GM13977 (cell line): ENCODE data around the gene RUNX3.

Experiments
- DNase-seq: peaks from one replicate; pipeline ENCODE4 v3.0.0; 2012; ENCODE audit warnings: low spot score
- CTCF ChIP-seq: IDR thresholded peaks from 2 replicates; pipeline ENCODE4 v1.5.1; 2012; ENCODE audit warnings: mild to moderate bottlenecking, control low read depth; ENCODE audit not compliant: insufficient read depth; ENCODE audit errors: extremely low read depth, missing control alignments
- in situ Hi-C: fragments of 300-500 bp; cut with MboI; formaldehyde crosslinking; loops from one replicate; pipeline ENCODE4 v1.12.0; 2022; ENCODE audit warnings: low sequenced_read_pairs, low pct_unique_long_range_greater_than_20kb, mixed read lengths, inconsistent platforms; ENCODE audit not compliant: unreplicated experiment

Gene RUNX3

GRCh38 chr1:24897263-24898151 is 32.6 kb downstream of the RUNX3 start:
- no peak for DNase-seq
- in situ Hi-C loops: no loop called here
- TF ChIP-seq CTCF: no peak

GRCh38 chr1:24896596-24897262 is 33.3 kb downstream of the RUNX3 start:
- in situ Hi-C loops: no loop called here
- DNase-seq: no peak
- no peak for TF ChIP-seq CTCF

GRCh38 chr1:24896176-24896575 is 33.9 kb downstream of the RUNX3 start:
- in situ Hi-C loops: no loop called here
- no peak for TF ChIP-seq CTCF
- DNase-seq: no peak

- TF ChIP-seq CTCF: no peak
- no peak for DNase-seq
- in situ Hi-C loops: no loop called here
Measured at GRCh38 chr1:24895511-24895910, 34.6 kb downstream of the RUNX3 start.

- in situ Hi-C loops: no loop called here
- peak; percentile 44 for DNase-seq
- no peak for TF ChIP-seq CTCF
Measured at GRCh38 chr1:24894002-24894401, 36.1 kb downstream of the RUNX3 start.

- no peak for TF ChIP-seq CTCF
- in situ Hi-C loops: no loop called here
- no peak for DNase-seq
Measured at GRCh38 chr1:24893431-24893830, 36.6 kb downstream of the RUNX3 start.
